Nephron (organoid): ENCODE measurements around the gene KLHL11.

Experiments
- H3K27ac Mint-ChIP-seq, 3 experiments: 2 replicates each; pipeline ENCODE4 v1.8.0; 2020; ENCODE audit warnings: mixed read lengths in 3 of 3, mild to moderate bottlenecking in 2 of 3, moderate library complexity in 1 of 3
- H3K27me3 Mint-ChIP-seq: 2 replicates; pipeline ENCODE4 v1.8.0; 2021; ENCODE audit warnings: low read depth, mild to moderate bottlenecking, moderate library complexity, mixed read lengths
- H3K36me3 Mint-ChIP-seq: 2 replicates; pipeline ENCODE4 v1.8.0; 2020; ENCODE audit warnings: low read depth, mixed read lengths
- H3K4me1 Mint-ChIP-seq: 2 replicates; pipeline ENCODE4 v1.8.0; 2020; ENCODE audit warnings: mixed read lengths
- H3K4me3 Mint-ChIP-seq, 3 experiments: 2 replicates each; pipeline ENCODE4 v1.8.0; 2020; ENCODE audit warnings: mild to moderate bottlenecking in 3 of 3, mixed read lengths in 3 of 3, moderate library complexity in 2 of 3
- H3K9me3 Mint-ChIP-seq: 2 replicates; pipeline ENCODE4 v1.8.0; 2020; ENCODE audit warnings: mixed read lengths
- TF ChIP-seq, protein P1 (sequence below), 3 experiments: fragments of 200-600 bp; sonication (generic); IDR thresholded peaks; one replicate each; pipeline ENCODE4 v1.5.0; 2021; ENCODE audit warnings: antibody characterized with exemption in 3 of 3; ENCODE audit not compliant: unreplicated experiment in 3 of 3

The KLHL11 gene

DNA sequence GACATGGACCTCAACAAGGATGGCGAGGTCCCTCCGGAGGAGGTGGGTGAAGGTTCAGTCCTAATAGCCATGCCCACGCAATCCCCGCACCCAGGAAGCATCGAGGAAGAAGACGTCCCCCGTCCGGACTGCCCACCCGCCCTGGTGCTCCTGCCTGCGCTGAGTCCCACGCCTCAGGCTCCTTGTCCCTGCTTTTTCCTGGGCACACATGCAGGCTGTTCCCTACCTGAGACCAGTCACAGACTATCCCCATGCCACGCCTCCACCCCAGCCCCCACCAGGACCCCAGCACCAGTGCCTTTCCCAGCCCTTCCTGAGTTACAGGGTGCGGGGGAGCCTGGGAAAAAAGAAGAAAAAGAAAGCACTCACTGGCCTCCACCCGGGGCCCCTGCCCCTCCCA is 43.4 kb downstream of the KLHL11 start:
- Mint-ChIP-seq H3K36me3 (peaks cover 35% of the 10 kb centered on the region), H3K4me3 (no peak overlapping the region), H3K27me3 (no peaks in the 10 kb centered on the region), H3K4me1 (no peaks in the 10 kb centered on the region), H3K9me3 (no peaks in the 10 kb centered on the region), H3K27ac (peak overlapping the region in 1 of 3 experiments; percentile 57)
- TF ChIP-seq, protein P1, sequence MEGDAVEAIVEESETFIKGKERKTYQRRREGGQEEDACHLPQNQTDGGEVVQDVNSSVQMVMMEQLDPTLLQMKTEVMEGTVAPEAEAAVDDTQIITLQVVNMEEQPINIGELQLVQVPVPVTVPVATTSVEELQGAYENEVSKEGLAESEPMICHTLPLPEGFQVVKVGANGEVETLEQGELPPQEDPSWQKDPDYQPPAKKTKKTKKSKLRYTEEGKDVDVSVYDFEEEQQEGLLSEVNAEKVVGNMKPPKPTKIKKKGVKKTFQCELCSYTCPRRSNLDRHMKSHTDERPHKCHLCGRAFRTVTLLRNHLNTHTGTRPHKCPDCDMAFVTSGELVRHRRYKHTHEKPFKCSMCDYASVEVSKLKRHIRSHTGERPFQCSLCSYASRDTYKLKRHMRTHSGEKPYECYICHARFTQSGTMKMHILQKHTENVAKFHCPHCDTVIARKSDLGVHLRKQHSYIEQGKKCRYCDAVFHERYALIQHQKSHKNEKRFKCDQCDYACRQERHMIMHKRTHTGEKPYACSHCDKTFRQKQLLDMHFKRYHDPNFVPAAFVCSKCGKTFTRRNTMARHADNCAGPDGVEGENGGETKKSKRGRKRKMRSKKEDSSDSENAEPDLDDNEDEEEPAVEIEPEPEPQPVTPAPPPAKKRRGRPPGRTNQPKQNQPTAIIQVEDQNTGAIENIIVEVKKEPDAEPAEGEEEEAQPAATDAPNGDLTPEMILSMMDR (IDR thresholded peaks at IDR 0.05; ENCODE audit: unreplicated experiment in 3 of 3) = no peak

DNA sequence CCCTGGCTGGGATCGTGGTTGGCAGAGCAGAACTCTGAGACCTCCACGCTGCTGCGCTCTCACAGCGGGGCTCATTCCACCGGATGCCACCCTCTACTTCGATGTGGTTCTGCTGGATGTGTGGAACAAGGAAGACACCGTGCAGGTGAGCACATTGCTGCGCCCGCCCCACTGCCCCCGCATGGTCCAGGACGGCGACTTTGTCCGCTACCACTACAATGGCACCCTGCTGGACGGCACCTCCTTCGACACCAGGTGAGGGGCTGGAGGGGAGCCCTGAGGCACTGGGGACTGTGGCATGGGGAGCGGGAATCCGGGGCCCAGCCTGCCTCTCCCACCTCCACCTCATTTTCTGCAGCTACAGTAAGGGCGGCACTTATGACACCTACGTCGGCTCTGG is 47.2 kb downstream of the KLHL11 start:
- H3K36me3 Mint-ChIP-seq = peaks cover 22% of the 10 kb centered on the region
- H3K9me3 Mint-ChIP-seq = no peaks in the 10 kb centered on the region
- no peaks in the 10 kb centered on the region for H3K27me3 Mint-ChIP-seq
- peaks cover 12% of the 10 kb centered on the region for H3K4me1 Mint-ChIP-seq
- TF ChIP-seq, protein P1 (IDR thresholded peaks at IDR 0.05; ENCODE audit: unreplicated experiment in 3 of 3) = no peak
- H3K4me3 Mint-ChIP-seq = no peak overlapping the region
- H3K27ac Mint-ChIP-seq = peak overlapping the region in 1 of 3 experiments; percentile 15

DNA sequence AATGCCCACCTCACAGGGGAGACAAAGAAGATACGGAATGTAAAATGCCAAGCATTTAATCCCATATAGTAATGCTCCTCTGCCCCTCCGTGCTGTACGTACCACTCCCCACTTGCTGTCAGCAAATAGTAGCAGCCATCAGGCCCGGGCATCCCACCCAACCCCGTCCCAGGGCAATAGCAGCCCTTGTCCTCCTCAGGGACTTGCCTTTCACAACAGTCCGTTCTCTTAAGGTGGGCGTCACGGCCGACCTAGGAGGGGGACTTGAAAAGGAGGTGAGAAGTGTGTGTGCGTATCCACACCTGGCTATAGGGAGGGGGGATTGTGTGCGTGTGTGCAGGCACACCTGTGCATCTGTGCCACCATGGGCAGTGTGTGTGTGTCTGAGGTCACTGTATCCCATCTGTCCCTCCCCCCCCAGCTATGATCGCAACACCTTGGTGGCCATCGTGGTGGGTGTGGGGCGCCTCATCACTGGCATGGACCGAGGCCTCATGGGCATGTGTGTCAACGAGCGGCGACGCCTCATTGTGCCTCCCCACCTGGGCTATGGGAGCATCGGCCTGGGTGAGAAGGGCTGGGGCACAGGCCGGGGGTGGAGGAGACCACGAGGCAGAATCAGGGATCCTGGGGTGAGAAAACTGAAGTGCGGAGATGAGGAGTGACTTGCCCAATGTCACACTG is 48.4 kb downstream of the KLHL11 start:
- peak overlapping the region in 1 of 3 experiments; percentile 55 for H3K4me3 Mint-ChIP-seq

DNA sequence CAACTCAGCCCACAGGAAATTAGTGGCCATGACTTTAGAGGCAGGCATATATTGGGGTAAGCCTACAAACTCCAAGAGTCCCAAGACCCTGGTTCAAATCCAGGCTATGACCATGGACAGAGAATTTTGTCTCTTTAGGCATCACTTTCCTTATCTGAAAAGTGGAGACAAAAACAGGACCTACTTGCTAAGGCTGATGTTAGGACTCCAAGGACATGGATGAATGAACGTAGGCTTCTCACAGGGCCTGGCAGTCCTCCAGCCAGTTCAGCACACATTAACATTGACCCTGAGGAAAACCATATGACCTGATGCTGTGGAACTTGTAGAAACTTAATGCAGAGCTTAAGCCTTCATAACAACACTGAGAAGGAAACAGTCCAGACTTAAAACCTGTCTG is 51.0 kb downstream of the KLHL11 start:
- Mint-ChIP-seq H3K27me3 (no peaks in the 10 kb centered on the region), H3K36me3 (peaks cover 23% of the 10 kb centered on the region), H3K4me3 (peak overlapping the region; percentile 93 to 100 (median 99)), H3K4me1 (peaks cover 30% of the 10 kb centered on the region), H3K9me3 (no peaks in the 10 kb centered on the region), H3K27ac (peak overlapping the region; percentile 99 to 100 (median 99))
- TF ChIP-seq, protein P1 (IDR thresholded peaks at IDR 0.05; ENCODE audit: unreplicated experiment in 3 of 3) = no peak

More for the DNA sequence above, 48.4 kb downstream of the KLHL11 start:
- Mint-ChIP-seq H3K9me3 (no peaks in the 10 kb centered on the region), H3K27ac (no peak overlapping the region), H3K4me1 (peaks cover 16% of the 10 kb centered on the region), H3K27me3 (no peaks in the 10 kb centered on the region), H3K36me3 (peaks cover 22% of the 10 kb centered on the region)
- TF ChIP-seq, protein P1 (IDR thresholded peaks at IDR 0.05; ENCODE audit: unreplicated experiment in 3 of 3) = no peak

DNA sequence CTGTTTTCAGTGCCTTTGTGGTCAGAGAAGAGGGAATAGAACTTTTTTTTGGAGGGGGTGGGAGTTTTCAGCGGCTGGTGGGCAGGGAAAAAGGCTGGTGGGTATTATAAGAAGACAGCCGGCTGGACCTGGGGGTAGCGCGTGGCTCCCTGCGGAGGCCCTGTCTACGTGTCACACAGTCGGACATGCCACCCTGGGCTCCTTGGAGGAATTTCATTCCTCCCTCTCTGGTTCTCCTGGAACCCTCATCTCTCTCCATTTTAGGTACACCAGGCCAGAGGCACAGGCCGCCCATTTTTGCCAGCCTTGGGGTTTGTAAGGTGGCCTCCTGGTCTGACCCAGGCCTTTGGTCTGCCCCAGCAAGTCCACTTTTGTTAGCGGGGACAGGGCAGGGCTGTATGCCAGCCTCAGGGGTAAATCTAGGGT is 51.5 kb downstream of the KLHL11 start:
- Mint-ChIP-seq H3K4me3 (peak overlapping the region; percentile 93 to 100 (median 99)), H3K27me3 (no peaks in the 10 kb centered on the region), H3K36me3 (peaks cover 23% of the 10 kb centered on the region), H3K27ac (peak overlapping the region; percentile 99 to 100 (median 99)), H3K4me1 (peaks cover 30% of the 10 kb centered on the region), H3K9me3 (no peaks in the 10 kb centered on the region)
- TF ChIP-seq, protein P1 (IDR thresholded peaks at IDR 0.05; ENCODE audit: unreplicated experiment in 3 of 3) = no peak
